ENCODE measurements around the gene SLC22A23.

DNA sequence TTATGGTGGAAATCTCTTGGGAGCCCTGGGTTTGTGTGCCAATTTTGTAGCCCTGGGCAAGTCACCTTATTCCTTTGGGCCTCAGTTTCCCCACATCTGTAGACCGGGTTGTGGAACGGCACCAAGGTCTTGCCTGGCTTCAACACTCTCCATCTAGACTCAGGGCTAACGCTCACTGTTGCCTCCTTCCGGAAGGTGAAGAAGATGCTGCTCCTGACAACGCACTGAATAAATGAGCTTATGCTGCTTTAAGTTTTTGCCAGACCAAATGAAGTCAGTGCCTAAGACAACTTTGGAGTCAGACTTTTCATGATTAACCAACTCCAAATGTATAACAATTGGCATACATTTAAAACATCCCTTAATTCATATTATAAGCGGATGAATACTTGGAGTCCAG is 145.0 kb downstream of the SLC22A23 start:
- TF ChIP-seq ZNF274 (IDR thresholded peaks at IDR 0.05; ENCODE audit: low read depth, low read length) (no peak), YY1 (IDR thresholded peaks at IDR 0.05; ENCODE audit: insufficient read depth, insufficient read length) (no peak), SUZ12 (IDR thresholded peaks at IDR 0.05; ENCODE audit: extremely low read depth, insufficient read depth, insufficient read length) (no peak)
